H1 (cell line): ENCODE data around the gene KCNK13. TPM values are rescaled to one million over a fixed set of nuclear protein-coding genes. Genes with fewer than 3 reads are reported as not detected.

Experiments used
- CHD1 ChIP-seq: IDR thresholded peaks from 2 replicates; pipeline ENCODE4 v1.6.1; 2012; ENCODE audit warnings: low read depth, low read length, improper control_type of control experiment
- EGR1 ChIP-seq: IDR thresholded peaks from 2 replicates; pipeline ENCODE4 v1.6.1; 2011; ENCODE audit warnings: low read depth, low read length, borderline replicate concordance
- SRF ChIP-seq: IDR thresholded peaks from 2 replicates; pipeline ENCODE4 v1.6.1; 2011; ENCODE audit warnings: mild to moderate bottlenecking, low read depth, low read length, moderate library complexity
- TEAD4 ChIP-seq: IDR thresholded peaks from 2 replicates; pipeline ENCODE4 v1.6.1; 2012; ENCODE audit warnings: low read depth, low read length, inconsistent platforms, mixed read lengths
- polyA plus RNA-seq, 7 experiments: library from polyadenylated mRNA; depleted of rRNA in 3 of 7; stranded (reverse) in 5 of 7; unstranded in 2 of 7; fragments of >200 nt in 5 of 7; fragments of 200-250 nt in 2 of 7; gene quantifications; 1 replicate in 5 of 7; 2 replicates in 1 of 7; 4 replicates in 1 of 7; pipeline versions ENCODE4 v1.2.1 to v1.2.3, GENCODE V29; 2011 to 2013; ENCODE audit warnings: missing spikeins in 2 of 7, mixed read lengths in 2 of 7
- total RNA-seq: library from RNA; stranded (reverse); fragmentation: NEBNext Ultra II Directional; extraction: Animal tissue kit (Norgen Biotek cat#: 25700); gene quantifications from 2 replicates; pipeline ENCODE4 v1.2.1, GENCODE V29; 2021
- TF ChIP-seq, protein P1 (sequence below): IDR thresholded peaks from 2 replicates; pipeline ENCODE4 v1.6.1; 2011; ENCODE audit warnings: low read depth, mild to moderate bottlenecking, low read length; ENCODE audit not compliant: insufficient read depth

The KCNK13 gene
- total and polyA plus RNA-seq, 2 of the 8 experiments (the other 6 are each of a cell fraction or from before 2014, with no cell fraction given) = 0.39 to 0.48 TPM

DNA sequence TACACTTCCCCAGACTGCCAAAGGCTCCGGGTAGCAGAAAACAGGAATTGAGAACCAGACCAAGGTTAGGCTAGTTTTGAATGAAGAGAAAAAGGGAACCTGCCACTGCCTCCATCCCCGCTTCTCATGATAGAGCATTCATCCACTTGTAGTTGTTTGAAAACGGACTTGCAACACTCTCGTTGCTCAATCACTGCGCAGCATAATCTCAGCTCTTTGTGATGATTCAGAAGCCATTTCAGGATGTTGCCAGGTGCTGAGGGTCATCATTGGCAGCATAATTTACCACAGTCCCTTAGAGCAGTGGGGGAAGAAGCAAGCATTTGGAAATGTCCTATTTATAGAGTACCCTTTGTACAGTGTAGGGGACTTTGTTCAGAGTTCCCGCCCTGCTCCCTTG is 25.6 kb downstream of the KCNK13 start (continued):
- TF ChIP-seq, protein P1, sequence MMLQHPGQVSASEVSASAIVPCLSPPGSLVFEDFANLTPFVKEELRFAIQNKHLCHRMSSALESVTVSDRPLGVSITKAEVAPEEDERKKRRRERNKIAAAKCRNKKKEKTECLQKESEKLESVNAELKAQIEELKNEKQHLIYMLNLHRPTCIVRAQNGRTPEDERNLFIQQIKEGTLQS = no peak
- TF ChIP-seq TEAD4 (no peak), CHD1 (no peak), SRF (no peak), EGR1 (no peak)
